ENCODE results near the gene KIF21B.
A peak's percentile ranks its signal among the peaks of the same experiment; 100 is the strongest.

The KIF21B gene

GRCh38 chr1:200979574-200980451 is 43.7 kb downstream of the KIF21B start:
- H3K4me3 ChIP-seq (IDR thresholded peaks at IDR 0.05; ENCODE audit: insufficient read depth, low read depth, low read length), result no peak overlapping the region
- H3K4me2 ChIP-seq, result no peak overlapping the region
- H3K36me3 ChIP-seq (ENCODE audit: insufficient read depth), result peaks cover 4% of the 10 kb centered on the region; the same call in 1 of the 2 replicates
- TF ChIP-seq CTCF (conservative IDR thresholded peaks at IDR 0.05; ENCODE audit: low read depth, low read length), result peak; percentile 94
- no peaks in the 10 kb centered on the region for H3K79me2 ChIP-seq (ENCODE audit: insufficient read depth, low read depth)
- H3K4me1 ChIP-seq (ENCODE audit: low read depth, poor library complexity, severe bottlenecking), result no peaks in the 10 kb centered on the region
- H3K27ac ChIP-seq, result no peak overlapping the region
- no peaks in the 10 kb centered on the region for H4K20me1 ChIP-seq (ENCODE audit: insufficient read depth)
- H3K9ac ChIP-seq, result no peak overlapping the region
- no peak overlapping the region for H2AFZ ChIP-seq (ENCODE audit: low read depth)
- no peaks in the 10 kb centered on the region for H3K27me3 ChIP-seq (ENCODE audit: insufficient read depth, low read depth)

- no peak overlapping the region for H3K27ac ChIP-seq
- H3K4me1 ChIP-seq (ENCODE audit: low read depth, poor library complexity, severe bottlenecking), result no peaks in the 10 kb centered on the region
- no peak for TF ChIP-seq CTCF (conservative IDR thresholded peaks at IDR 0.05; ENCODE audit: low read depth, low read length)
- peaks cover 4% of the 10 kb centered on the region; the same call in 1 of the 2 replicates for H3K36me3 ChIP-seq (ENCODE audit: insufficient read depth)
- H3K79me2 ChIP-seq (ENCODE audit: insufficient read depth, low read depth), result no peaks in the 10 kb centered on the region
- no peak overlapping the region for H3K4me2 ChIP-seq
- H2AFZ ChIP-seq (ENCODE audit: low read depth), result no peak overlapping the region
- H4K20me1 ChIP-seq (ENCODE audit: insufficient read depth), result no peaks in the 10 kb centered on the region
- no peaks in the 10 kb centered on the region for H3K27me3 ChIP-seq (ENCODE audit: insufficient read depth, low read depth)
- no peak overlapping the region for H3K9ac ChIP-seq
- no peak overlapping the region for H3K4me3 ChIP-seq (IDR thresholded peaks at IDR 0.05; ENCODE audit: insufficient read depth, low read depth, low read length)
These were observed 46.3 kb downstream of the KIF21B start for GRCh38 chr1:200977071-200977754.

GRCh38 chr1:200976634-200977033 is 46.9 kb downstream of the KIF21B start:
- no peaks in the 10 kb centered on the region for H3K4me1 ChIP-seq (ENCODE audit: low read depth, poor library complexity, severe bottlenecking)
- no peak overlapping the region for H3K4me2 ChIP-seq
- H3K4me3 ChIP-seq (IDR thresholded peaks at IDR 0.05; ENCODE audit: insufficient read depth, low read depth, low read length), result no peak overlapping the region
- H3K9ac ChIP-seq, result no peak overlapping the region
- H3K36me3 ChIP-seq (ENCODE audit: insufficient read depth), result peaks cover 4% of the 10 kb centered on the region; the same call in 1 of the 2 replicates
- H3K27ac ChIP-seq, result no peak overlapping the region
- H3K79me2 ChIP-seq (ENCODE audit: insufficient read depth, low read depth), result no peaks in the 10 kb centered on the region
- no peaks in the 10 kb centered on the region for H3K27me3 ChIP-seq (ENCODE audit: insufficient read depth, low read depth)
- no peak overlapping the region for H2AFZ ChIP-seq (ENCODE audit: low read depth)
- no peaks in the 10 kb centered on the region for H4K20me1 ChIP-seq (ENCODE audit: insufficient read depth)
- TF ChIP-seq CTCF (conservative IDR thresholded peaks at IDR 0.05; ENCODE audit: low read depth, low read length), result no peak

GRCh38 chr1:200975458-200975857 is 48.1 kb downstream of the KIF21B start:
- no peak for TF ChIP-seq CTCF (conservative IDR thresholded peaks at IDR 0.05; ENCODE audit: low read depth, low read length)
- Histone ChIP-seq H3K36me3 (ENCODE audit: insufficient read depth) (peaks cover 4% of the 10 kb centered on the region; the same call in 1 of the 2 replicates), H4K20me1 (ENCODE audit: insufficient read depth) (no peaks in the 10 kb centered on the region), H3K4me3 (IDR thresholded peaks at IDR 0.05; ENCODE audit: insufficient read depth, low read depth, low read length) (no peak overlapping the region), H3K9ac (no peak overlapping the region), H3K27ac (no peak overlapping the region), H3K79me2 (ENCODE audit: insufficient read depth, low read depth) (no peaks in the 10 kb centered on the region), H3K4me1 (ENCODE audit: low read depth, poor library complexity, severe bottlenecking) (peaks cover 8% of the 10 kb centered on the region), H3K4me2 (no peak overlapping the region), H2AFZ (ENCODE audit: low read depth) (no peak overlapping the region), H3K27me3 (ENCODE audit: insufficient read depth, low read depth) (no peaks in the 10 kb centered on the region)
